Measurements from ENCODE around the gene C22orf15.
A peak's percentile ranks its signal among the peaks of the same experiment; 100 is the strongest.

Gene C22orf15

DNA sequence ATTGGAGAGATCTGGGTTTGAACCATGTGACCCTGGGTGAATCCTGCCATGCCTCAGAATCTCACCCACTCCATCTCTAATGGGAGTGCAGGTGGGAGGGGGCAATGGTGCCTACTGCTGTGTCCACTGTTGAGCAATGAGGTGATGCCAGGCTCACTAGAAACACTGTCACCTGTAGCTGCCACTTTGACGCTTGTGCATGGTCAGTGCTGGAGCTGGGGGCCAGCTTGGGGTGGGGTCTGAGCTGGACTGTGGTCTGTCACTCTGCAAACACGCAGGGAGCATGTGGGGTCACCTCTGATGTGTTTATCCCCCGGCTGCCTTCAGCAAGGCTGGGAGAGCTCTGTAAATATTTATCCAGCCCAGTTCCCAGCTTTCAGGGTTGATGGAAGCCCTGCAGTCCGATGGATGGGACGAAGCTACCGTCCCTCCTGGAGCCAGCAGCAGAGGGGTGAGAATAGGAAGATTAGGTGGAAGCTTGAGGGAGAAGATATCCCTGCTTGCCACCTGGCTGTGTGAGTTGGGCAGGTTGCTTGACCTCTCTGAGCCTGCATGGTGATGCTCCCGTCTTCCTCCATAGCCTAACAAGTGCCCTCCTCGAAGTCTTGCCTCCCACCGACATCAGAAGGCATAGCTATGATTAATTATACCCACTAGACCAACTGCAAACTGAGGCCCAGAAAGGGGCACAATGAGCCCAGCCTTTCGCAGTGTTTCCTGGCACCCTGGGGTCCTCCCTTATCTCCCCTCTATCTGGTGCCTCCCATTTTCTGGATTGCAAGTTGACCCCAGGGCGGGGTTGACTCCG, 11.5 kb downstream of the C22orf15 start:
- DNase-seq = no peak

DNA sequence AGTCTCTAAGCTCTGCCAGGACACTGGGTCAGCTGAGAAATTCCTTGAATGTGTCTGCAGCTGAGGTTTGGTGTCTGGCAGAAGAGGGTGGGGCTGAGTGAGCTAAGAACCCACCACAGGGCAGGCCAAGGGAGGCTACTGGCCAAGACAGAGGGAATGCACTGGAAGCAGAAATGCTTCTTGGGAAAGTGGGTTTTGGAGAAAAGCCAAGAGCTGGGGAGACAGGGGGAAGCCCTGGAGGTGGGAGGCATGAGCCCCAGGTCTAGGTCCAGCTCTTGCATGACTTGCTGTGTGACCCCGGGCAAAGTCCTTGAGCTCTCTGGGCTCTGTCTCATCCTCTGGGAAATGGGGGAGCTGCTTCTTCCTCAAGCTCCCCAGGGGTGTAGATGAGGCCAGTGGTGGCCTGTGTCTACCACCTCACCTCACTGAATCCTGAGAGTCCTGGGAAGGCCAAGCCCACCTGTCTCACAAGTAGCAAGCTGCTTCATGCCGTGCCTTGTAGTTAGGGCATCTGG, 12.2 kb downstream of the C22orf15 start:
- no peak for DNase-seq

DNA sequence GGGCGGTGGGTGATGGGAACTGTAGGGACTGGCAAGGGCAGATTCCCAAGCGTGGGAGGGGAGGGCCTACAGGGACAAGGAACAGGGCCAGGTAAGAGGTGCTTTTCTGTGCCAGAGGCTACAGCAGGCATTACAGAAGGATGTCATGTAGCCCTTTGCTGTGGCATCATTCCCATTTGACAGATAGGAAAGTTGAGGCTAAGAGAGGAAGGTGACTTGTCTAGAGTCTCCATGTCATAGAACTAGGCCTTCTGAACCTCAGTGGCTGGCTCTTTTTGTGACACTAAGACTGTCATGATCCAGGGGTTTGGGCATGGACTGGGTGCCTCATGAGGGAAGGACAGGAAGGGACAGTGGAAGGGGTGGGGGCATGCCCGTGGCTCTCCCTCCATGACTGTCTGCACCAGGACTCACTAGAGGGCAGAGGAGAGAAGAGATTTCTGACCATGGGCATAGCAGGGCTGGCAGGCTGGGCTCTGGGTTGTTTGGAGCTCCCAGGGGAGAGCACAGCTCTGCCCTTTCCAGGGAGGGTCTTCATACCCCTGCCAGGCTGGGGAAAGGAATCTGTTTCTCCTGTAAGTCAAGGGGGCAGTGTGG, 13.1 kb downstream of the C22orf15 start:
- no peak for DNase-seq

DNA sequence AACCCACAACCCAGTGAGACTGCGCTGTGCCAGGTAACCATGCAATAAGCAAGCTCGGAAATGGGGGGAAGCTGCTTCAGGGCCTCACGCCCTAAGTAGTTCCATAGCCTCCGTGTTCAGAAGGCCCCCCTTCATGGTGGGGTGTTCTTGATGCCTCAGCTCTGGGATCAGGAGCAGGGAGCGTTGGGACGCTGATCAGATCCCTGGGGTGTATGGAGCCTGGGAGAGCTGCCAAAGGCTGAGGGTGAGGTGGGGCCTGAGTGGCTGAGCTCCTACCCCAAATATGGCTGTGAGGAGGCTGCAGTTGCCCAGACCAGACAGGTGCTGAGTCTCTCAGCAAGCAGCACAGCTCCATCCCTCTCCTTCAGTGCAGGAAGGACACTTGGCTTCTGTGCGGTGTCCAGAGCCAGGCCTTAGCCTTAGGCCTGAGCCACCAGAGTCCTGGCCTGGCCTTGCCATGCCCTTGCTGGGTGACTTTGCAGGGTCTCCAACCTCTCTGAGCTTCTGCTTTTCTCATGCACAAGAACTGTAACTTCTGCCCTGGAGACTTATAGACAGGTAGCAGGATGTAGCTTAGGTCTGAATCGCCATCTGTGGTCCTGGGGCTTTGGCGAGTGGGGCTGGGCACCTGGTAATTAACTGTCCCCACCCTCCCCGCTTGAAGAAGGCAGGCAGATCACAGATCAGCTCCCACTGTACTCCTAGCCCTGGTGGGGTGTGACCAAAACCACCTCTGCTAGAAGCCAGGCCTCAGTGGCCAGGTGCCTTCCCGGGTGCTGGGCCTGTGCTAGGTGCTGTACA, 15.2 kb downstream of the C22orf15 start:
- DNase-seq = no peak

DNA sequence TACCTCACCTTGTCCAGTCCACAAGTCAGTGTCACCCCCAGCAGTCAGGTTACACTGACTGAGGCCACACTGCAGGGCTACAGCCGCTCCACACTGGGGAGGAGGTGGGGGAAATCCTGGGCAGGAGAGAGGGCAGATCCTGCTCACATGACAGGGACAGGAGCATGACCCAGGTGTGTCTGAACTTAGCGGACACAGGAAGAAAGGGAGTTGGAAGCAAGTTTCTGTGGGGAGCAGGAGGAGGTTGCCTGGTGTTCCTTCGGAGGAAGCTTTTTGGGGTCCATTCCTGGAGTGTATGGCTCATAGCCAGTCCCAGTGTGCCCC, 15.7 kb downstream of the C22orf15 start:
- DNase-seq = no peak

DNA sequence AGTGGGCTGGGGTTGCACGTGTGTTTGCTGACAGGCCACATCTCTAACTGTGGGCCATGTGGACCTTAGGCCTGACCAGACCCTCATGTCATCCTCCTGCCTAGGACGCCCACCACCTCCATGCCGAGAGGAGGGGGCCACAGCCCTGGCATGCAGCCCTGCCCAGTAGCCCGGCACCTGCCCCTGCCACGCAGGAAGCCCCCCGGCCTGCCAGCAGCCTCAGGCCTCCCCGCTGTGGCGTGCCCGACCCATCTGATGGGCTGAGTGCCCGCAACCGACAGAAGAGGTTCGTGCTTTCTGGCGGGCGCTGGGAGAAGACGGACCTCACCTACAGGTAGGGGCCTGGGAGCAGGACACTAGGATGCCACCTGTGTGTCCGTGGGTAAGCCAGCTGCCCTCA, 16.3 kb downstream of the C22orf15 start:
- no peak for DNase-seq

DNA sequence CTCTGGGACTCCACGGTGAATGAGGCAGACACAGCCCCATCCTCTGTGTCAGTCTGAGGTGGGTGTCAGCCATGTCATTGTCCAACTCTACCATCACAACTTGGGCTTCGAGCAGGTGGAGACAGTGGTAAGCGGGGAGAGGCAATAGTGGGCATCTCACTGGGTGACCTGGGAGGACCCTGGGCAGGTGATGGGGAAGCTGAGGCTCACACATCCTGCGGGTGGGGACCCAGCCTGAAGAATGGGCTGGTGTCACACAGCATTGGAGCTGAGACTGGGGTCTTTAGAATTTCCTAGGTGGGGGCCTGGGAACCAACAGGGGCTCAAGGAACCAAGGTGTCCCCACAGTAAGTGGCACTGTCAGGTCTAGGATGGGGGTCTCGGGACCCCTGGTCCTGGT, 16.9 kb downstream of the C22orf15 start:
- no peak for DNase-seq

DNA sequence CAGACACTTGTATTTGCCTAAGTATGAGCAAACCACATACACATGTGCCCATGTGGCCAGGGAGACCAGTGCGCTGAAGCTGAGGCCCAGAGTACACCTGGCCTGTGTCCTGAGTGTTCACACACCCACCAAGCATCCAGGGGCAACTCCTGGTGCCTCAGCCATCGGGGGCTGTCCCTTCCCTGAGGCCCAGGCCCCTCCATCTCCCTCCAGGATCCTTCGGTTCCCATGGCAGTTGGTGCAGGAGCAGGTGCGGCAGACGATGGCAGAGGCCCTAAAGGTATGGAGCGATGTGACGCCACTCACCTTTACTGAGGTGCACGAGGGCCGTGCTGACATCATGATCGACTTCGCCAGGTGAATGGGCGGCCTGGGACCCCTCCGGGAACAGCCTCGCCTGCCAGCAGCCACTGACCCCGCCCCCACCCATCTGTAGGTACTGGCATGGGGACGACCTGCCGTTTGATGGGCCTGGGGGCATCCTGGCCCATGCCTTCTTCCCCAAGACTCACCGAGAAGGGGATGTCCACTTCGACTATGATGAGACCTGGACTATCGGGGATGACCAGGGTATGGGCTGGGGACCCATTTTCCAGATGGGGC, 17.5 kb downstream of the C22orf15 start:
- DNase-seq = no peak

DNA sequence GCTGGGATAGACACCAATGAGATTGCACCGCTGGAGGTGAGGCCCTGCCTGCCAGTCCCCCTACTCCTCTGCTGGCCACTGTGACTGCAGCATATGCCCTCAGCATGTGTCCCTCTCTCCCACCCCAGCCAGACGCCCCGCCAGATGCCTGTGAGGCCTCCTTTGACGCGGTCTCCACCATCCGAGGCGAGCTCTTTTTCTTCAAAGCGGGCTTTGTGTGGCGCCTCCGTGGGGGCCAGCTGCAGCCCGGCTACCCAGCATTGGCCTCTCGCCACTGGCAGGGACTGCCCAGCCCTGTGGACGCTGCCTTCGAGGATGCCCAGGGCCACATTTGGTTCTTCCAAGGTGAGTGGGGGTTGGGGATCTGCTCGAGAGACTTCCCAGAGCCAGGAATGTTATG, 18.3 kb downstream of the C22orf15 start:
- DNase-seq = no peak

DNA sequence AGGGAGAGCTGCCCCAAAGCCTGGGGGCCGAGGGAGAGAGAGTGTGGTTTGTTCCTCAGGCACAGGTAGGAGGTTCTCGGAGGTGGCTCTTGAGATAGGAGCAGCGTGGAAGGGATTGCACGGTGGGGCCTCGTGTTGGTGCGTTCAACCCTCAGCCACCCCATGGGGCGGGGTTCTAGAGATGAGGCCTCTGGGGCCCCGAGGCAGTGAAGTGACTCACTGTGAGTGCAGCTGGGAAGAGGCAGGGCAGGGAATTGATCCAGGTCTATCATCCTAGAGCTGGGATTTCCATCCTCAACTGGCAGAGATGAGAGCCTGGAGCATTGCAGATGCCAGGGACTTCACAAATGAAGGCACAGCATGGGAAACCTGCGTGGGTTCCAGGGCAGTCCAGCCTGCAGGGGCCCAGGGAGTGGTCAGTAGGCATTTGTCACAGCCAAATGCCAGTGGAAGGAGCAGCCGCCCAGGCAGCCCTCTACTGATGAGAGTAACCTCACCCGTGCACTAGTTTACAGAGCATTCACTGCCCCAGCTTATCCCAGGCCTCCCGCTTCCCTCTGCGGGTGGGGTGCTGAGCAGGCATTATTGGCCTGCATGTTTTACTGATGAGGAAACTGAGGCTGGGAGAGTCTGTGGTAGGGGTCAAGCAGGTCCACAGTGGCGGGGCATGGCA, 18.9 kb downstream of the C22orf15 start:
- DNase-seq = no peak

DNA sequence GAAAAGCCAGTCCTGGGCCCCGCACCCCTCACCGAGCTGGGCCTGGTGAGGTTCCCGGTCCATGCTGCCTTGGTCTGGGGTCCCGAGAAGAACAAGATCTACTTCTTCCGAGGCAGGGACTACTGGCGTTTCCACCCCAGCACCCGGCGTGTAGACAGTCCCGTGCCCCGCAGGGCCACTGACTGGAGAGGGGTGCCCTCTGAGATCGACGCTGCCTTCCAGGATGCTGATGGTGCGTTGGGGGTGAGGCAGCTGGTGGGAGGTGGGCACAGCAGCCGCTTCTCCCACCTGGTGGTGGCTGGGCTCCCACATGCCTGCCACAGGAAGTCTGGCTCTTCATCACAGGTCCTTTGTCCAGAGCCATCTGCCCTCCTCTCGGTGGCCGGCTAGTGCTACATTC, 19.5 kb downstream of the C22orf15 start:
- no peak for DNase-seq

DNA sequence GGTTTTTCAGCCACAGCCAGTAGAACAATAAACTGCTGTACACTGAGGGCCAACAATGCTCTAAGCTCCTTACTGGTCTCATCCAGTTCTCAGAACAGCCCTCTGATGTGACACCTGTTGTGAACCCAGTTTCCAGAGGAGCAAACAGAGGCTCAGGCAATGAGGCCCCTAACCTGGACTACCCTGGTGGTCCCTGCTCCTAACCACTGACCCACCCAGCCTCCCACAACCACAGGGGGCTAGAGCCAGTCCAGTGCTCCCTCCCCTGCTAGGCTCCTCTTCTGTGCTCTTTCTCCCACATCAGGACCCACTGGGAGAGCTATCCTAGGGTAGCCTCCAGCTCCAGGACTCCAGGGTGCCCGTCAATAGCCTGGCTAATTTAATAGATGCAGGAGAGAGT, 19.9 kb downstream of the C22orf15 start:
- no peak for DNase-seq

DNA sequence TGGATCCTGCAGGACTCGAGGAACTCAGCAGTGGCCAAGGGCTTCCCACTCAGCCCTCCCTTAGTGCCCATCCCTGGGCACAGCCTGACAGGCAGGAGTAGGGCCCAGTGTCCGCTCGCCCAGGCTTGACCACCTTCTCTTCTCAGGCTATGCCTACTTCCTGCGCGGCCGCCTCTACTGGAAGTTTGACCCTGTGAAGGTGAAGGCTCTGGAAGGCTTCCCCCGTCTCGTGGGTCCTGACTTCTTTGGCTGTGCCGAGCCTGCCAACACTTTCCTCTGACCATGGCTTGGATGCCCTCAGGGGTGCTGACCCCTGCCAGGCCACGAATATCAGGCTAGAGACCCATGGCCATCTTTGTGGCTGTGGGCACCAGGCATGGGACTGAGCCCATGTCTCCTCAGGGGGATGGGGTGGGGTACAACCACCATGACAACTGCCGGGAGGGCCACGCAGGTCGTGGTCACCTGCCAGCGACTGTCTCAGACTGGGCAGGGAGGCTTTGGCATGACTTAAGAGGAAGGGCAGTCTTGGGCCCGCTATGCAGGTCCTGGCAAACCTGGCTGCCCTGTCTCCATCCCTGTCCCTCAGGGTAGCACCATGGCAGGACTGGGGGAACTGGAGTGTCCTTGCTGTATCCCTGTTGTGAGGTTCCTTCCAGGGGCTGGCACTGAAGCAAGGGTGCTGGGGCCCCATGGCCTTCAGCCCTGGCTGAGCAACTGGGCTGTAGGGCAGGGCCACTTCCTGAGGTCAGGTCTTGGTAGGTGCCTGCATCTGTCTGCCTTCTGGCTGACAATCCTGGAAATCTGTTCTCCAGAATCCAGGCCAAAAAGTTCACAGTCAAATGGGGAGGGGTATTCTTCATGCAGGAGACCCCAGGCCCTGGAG, 20.7 kb downstream of the C22orf15 start:
- no peak for DNase-seq

DNA sequence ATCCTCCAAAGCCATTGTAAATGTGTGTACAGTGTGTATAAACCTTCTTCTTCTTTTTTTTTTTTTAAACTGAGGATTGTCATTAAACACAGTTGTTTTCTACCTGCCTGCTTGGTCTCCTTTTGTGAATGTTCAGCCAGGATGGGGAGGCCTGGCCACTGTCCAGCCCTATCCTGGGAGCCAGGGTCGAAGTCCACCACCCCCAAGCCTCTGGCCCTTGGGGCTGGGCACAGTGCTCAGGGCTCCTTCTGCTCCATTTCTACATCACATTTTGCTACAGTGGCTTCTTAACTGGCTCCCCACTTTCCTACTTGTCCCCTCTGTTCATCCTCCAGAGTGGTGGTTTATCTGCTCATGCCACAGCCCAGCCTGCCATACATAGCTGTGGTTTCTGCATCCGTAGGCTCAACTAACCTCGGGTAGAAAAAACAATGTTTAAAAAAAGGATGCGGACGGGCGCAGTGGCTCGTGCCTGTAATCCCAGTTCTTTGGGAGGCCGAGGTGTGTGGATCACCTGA, 21.5 kb downstream of the C22orf15 start:
- no peak for DNase-seq

DNA sequence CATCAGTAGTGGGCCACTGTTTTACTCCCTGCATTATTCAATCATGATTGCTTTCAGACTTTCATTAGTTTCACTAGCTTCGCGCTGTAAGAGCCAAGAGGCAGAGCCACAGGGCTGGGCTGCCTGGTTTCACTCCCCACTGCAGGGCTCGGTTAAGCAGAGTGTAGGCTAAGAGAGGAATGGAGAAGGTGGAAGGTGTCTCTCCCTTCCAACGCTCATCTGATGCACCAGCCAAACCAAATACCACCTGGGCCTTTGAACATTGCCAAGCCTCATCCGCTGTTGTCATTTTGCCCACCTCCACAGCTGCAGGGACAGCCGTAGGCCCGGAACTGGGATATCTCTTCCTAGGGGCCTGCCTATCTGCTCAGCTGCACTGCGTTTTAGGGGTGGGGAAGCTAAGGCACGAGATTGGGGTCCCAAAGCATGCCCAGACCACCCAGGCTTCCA, 23.5 kb downstream of the C22orf15 start:
- DNase-seq = no peak

DNA sequence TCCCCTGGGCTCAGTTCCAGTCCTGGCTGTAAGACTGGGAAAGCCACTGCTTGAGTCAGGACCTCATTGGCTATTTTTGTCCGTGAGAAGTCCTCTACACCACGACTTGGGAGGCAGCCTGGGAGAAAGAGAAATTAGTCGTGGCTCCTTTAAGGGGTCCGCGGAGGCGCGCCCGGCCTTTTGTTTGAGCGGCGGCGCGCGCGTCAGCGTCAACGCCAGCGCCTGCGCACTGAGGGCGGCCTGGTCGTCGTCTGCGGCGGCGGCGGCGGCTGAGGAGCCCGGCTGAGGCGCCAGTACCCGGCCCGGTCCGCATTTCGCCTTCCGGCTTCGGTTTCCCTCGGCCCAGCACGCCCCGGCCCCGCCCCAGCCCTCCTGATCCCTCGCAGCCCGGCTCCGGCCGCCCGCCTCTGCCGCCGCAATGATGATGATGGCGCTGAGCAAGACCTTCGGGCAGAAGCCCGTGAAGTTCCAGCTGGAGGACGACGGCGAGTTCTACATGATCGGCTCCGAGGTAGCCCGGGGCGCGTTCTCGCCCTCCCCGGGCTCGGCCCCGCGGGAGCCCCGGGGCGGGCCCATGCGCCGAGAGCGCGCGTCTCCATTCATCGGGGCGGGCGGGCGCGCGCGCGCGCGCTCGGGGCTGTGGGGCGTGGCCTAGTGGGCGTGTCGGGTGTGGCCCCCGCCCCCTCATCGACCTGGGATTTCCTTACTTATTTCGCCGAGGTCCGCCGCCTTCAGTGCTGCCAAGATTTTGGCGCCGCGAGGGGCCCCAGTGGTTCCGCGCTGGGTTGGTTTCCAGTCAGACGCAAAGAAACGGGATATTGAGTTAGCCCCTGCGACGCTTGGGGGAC, 24.2 kb downstream of the C22orf15 start, which contains the start of gene SMARCB1:
Gene SMARCB1, plus strand, starts transcription at position 215 of the 848 bp plus-strand sequence. Its CDS starts 204 bp downstream, at position 419.
- DNase-seq = peak; percentile 89

DNA sequence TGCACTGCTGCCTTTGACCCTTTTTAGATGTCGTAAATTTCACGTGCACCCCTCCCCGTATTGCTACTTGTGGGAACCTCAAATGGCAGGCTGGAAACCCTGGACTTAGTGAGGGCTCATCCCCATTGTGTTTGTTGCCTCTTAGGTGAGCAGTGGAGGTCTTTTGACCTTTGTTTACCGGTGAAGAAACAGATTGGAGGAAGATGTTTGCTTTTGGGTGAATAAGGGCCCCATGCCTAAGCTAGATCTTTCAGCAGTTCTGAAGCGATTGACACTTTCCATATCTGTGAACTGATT, 24.8 kb downstream of the C22orf15 start:
- no peak for DNase-seq

DNA sequence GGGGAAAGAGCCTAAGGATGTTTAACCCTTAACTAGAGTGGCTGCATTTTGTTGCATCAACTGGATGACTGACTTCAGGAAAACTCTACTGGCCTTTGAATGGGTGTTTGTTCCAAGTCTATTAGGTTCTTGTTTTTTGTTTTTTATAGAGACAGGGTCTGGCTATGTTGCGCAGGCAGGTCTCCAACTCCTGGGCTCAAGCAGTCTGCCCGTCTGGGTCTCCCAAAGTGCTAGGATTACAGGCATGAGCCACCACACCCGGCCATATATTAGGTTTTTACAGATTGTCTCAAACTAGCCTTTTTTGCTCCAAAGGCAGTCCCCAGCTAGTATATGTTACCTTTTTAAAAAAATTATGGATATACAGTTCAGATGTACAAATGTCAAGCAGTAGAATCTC, 25.1 kb downstream of the C22orf15 start:
- no peak for DNase-seq

DNA sequence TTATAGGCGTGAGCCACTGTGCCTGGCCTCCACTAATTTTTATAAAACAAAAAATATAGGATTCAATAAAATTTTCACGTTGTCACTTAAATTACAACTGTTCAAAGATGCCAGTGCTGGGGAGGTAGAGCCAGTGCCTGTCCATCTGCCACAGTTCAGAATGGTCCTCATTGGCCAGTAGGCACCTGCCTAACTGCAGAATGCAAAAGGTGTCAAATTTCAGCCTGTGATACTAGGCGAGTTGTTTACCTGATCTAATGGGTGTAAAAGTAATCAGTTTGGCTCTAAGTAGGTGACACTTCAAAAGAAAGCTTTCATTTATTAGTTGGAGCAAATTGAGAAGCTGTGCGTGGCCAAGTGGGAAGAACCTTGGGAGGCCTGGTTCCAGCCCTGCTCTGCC, 26.3 kb downstream of the C22orf15 start:
- no peak for DNase-seq

DNA sequence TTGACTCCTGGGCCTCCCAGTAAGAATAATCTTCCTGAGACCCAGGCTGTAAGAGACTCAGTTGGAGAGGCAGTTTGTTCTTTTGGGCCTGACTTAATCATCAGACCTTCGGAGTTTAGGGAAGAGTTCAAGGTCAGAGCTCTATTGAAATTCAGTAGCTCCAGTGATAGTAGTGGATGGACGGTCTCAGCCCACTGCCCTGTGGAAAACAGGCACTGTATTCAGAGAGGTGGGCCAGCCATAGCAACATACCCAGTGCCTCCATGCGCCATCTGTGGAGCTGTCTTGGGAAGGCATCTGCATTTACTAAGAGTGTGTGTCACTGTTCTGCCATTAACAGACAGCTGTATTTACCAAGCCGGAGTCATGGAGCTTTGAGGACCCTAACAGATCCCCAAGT, 26.8 kb downstream of the C22orf15 start:
- no peak for DNase-seq

All from activated naive CD4-positive, alpha-beta T cell treated with Interleukin-2 at 50 U/mL for 16 hours (primary cell).